HG03354 (cell line): ENCODE data around the gene ZNF292.
"Not testable (repeated sequence)": the region's sequence is repeated elsewhere in the genome, so short reads cannot be mapped to it uniquely, and the experiment has no call there.

Source experiments
- ATAC-seq: cut with Tn5 transposase; IDR thresholded peaks from one replicate; pipeline ENCODE4 v1.9.1; 2021; ENCODE audit warnings: mild to moderate bottlenecking; ENCODE audit not compliant: unreplicated experiment, poor library complexity, severe bottlenecking

The ZNF292 gene

DNA sequence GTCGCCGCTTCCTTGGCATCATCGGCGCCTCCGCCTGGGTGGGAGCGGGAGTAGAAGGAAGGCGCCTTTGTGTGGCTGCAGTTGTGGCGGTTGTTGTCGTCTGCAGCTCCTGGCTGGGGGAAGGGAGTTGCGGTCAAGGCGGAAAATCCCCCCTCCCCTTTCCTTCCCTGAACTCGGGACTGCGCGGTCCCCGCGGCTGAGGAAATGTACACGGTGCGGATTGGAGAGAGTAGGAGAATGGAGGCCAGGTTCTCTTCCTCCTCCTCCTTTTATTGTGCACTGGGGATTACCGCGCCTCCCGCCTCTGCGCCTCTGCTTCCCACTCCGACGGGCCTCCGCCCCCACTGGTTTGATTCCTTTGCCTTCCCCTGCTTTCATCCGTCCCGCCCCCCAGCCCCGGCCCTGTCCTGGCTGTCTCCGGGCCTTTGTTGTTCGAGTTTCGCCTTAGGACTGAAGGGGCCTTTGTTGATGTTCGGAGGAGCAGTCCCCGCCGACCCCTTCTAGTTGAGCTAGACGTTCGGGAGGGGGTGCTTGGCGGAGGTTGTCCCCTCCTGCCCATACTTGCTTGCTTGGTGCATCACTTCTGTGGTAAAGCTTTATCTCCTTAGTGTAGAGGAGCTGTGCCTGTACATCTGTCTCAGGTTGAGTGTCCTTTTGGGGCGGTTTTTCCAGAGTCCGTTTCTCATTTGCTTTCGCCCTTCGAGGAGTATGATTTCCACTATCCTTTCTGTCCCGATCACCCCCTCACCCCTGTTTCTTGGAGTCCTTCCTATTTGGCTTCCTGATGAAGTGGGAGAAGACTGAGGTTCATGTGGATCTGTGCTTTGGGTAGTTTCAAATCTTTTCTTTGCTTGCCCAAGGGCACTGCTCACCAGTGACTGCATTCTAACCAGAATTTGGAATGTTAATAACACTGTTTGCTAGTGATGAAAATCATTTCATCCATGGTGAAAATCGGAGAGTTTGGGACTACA, 764 bp downstream of the ZNF292 start:
- peak; percentile 0 for ATAC-seq

DNA sequence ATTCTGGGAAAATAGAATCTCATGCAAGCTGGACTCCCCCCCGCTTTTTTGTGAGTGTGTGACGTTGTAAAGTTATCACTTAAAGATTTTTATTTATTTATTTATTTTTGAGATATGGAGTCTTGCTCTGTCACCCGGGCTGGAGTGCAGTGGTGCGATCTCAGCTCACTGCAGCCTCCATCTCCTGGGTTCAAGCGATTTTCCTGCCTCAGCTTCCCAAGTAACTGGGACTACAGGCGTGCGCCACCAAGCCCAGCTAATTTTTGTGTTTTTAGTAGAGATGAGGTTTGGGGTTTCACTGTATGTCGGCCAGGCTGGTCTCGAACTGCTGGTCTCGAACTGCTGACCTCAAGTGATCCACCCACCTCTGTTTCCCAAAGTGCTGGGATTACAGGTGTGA, 2.2 kb downstream of the ZNF292 start:
- ATAC-seq: not testable (repeated sequence)

DNA sequence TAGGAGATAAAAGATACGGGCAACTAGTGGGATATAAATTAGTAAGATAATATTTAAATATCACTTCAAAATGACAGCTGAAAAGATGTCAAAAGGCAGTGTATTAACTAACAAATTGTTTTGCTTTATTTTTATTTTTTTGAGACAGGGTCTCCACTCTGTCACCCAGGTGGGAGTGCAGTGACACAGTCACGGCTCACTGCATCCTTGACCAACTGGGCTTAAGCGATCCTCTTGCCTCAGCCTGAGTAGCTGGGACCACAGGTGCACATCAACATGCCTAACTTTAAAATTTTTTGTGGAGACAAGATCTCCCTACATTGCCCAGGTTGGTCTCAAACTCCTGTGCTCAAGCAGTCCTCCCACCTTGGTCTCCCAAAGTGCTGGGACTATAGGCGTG, 5.9 kb downstream of the ZNF292 start:
- no peak for ATAC-seq

DNA sequence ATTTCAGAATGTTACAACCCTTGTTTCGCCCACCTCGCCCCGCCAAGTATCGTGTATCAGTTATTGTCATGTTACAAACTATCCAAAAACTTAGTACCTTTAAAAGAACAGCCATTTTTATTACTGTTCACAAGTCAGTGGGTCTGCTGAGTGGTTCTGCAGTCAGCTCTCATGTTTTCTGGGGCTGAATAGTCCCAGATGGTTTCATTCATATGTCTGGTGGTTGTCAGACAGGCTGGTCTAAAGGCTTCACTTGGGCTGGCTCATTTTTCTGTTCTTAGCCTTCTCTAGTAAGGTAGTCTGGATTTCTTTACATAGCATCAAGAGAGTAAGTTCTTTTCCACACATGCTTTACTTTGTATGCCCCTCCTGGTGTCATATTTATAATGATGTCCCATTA, 8.6 kb downstream of the ZNF292 start:
- no peak for ATAC-seq

DNA sequence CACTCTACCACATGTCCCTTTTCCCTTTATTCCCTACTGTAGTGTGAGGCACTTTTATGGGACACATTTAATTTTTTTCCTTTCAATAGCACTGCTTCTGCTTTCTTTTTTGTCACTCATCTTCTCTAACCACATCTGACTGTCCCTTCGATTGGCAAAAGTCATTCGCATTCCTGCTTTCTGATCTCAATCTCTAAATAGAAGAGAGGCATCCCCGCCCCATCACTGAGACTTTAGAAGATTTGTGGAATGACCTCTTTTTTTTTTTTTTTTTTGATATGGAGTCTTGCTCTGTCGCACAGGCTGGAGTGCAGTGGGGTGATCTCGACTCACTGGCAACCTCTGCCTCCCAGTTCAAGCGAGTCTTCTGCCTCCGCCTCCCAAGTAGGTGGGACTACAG, 9.1 kb downstream of the ZNF292 start:
- ATAC-seq: no peak

DNA sequence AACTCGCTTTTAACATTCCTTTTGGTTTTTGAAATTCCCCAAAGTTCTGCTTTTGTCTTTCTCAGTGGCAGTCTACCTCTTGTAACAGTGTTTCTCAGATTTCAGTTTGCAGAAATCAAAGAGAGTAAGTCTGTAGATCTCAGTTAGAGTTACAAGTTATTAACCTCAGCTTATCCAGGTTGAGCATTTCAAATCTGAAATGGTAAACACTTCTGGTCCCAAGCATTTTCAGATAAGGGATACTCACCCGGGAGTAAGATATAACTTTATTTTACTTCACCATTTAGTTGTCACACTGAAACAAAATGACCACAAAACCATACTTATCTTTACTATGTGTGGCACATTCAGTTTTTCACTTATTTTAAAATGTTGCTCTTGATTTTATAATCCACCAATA, 9.8 kb downstream of the ZNF292 start:
- ATAC-seq: no peak

DNA sequence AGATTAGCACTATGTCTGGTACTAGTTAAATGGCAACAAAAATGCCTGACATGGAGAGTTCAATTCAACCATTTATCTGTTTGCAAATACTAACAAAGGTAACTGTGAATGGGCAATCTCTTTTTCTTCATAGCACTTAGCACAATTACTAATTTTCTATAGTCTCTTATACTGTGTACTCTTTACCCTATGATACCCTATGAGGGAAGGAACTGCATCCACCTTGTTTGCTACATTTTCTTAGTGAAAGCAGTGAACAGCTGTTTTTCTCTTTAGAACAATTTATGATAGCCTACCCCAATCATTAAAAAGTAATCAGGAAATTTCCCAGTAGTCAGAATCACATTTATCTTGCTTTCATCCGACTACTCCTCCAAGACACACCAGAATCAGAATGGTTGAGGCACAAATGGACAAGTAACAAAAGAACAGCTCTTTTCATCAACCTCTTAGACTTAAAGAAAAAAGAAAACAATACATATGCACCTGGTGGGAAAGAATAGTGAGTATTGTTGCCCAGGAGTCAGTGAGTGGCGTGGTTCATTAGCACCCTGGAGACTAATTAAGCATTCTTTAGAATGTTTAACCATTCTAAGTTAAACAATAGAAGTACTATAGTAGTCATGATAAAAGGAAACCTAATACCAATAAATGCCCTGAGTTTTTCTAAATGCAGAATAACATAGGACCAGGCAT, 16.7 kb downstream of the ZNF292 start:
- ATAC-seq: no peak

DNA sequence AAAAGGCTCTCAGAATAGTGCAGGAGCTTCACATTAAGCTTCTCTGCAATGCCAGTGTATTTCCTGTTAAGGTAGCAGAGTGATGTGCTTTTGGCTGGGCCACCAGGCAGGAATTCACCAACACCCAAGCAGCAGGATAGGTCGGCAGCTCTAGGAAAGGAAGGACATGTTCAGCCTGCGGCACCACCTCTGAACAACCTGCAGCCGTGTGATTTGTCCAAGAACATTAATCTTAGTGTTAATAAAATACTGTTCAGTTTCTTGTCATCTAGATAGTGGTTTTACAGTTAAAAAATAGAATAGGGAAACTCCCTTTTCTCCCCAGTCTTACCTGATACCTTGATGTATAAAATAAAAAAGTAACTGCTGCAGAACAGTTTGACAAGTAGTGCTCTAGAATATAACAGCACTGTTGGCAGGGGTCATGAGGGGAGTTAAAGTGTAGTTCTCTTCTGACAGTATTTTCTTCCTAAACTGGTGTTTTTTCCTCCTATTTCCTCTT, 18.8 kb downstream of the ZNF292 start:
- ATAC-seq: peak; percentile 52

DNA sequence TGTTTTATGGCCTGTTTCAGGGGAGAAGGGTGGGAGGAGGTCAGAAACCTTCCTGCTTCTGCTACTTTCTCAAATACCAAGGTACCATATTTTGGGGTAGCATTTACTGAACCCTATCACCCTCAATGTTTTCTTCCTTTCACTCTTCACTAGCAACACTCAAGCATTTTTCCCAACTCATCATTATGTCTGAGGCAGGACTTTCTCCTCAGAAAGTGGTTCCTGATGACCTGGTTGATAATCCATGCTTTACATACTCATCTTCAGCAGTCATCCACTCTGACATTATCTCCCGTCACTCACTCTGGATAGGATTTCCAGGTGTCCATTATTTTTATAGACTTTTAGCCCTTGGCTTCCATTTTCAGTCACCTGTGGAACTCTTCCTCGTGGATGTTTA, 21.1 kb downstream of the ZNF292 start:
- ATAC-seq: no peak

DNA sequence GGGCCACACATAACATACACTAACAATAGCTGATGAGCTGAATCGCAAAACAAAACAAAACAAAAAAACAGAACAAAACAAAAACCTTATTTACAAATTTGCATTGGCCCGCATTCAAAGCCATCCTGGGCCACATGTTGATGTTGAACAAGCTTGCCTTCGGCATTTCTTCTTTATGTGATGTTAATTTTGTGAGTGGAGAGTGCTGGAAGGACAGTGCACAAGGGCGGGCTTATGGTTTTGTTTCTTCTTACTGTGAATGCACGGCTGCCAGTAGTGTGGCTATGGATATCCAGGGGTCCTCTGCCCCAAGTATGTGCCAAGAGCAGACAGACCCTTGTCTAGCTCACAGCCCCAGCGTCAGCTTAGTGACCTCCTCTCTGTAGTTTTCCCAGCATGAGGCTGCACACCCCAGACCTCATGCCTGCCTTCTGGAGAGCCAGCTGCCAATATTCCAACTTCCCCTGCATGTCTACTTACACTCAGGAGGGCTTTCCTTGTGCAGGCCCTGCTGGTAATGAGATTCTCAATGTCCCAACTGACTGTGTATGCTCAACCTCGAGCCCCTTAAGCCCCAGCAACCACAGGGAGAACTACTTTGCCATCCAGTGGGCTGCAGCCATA, 24.9 kb downstream of the ZNF292 start:
- no peak for ATAC-seq

DNA sequence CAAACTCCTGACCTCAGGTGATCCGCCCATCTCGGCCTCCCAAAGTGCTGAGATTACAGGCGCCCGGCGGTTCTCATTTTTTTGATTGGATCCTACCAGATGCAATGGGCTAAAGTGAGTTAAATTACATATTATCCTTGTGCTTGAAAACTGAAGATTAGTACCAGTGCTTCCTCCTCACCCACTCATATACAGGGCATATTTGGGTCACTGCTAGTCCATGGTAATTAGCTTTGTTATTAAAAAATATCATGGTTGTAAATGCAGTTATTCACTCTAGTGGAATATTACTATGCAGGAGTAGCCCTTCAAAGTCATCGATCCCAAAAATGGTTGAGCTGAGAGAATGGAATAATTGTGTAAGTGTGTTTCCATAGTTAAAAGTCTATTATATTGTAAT, 26.5 kb downstream of the ZNF292 start:
- ATAC-seq: peak; percentile 27

DNA sequence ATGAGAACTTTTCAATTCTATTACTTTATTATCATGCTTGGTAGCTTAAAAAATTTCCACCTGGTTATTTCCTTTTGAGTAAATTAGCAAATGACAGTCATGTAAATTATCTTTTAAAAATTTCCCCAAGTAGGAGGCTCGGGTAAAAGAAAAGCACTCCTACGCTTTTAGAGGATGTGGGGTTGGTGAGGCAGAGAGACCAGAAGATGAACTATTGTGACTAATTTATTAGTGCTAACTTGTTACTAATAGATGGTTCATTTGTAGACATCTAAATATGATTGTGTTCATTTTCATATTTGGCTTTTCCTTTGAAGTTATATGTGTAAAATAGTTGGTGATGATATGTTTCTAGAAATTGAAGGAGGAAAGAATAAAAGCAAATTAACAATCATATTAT, 27.0 kb downstream of the ZNF292 start:
- ATAC-seq: peak; percentile 78

DNA sequence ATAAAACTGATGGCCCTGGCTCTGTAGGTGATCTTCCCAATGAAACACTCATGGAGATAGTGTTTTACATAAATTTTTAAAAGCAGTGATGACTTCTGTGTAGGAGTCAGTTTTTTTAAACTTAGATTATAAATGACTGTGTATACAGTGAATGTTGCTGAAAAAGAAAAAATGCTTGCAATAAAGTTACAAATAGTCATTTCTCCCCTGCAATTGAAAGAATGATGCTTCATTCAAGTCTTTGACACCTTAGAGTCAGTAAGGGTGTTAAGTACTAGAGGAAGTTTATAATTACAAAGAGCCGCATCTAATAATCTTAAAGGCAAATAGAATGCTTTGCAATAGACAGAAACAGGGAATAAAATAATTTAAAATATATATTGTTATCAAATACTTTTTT, 27.6 kb downstream of the ZNF292 start:
- no peak for ATAC-seq

DNA sequence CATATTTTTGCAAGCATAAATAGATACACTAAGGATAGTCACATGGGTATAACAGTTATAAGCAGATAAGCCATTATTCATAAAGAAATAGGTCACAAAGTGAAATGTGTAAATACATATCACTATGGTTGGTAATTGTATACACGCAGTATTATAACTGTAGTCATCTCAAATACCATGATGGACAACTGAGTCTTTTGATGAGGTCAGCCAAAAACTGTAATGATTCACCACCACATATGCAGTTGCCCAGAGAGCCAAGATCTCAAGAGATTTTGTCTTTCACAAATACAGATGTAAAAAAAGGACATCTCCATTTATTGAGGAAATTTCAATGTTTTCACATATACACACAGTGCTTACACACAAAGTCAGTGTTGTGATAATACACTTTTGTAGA, 28.3 kb downstream of the ZNF292 start:
- peak; percentile 34 for ATAC-seq

DNA sequence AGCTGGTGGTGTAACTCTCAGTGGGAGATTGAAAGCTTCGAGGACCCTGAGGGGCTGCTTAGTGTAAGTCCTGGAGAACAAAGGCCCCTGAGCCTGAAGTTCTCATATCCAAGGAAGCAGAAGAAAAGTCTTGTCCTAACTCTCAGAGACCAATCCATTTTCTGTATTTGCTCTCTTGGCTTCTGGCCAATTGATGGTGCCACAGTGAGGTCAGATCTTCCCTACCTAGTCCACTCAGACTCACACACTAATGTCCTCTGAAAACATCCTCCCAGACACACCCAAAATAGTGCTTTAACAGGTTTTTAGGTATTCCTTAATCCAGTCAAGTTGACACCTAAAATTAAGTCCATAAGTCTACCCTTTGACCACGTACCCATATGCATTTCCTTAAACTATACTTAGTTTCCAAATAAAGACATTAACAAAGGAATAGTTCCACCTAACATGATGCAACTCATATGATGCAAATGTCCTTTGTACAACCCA, 29.4 kb downstream of the ZNF292 start:
- ATAC-seq: no peak

DNA sequence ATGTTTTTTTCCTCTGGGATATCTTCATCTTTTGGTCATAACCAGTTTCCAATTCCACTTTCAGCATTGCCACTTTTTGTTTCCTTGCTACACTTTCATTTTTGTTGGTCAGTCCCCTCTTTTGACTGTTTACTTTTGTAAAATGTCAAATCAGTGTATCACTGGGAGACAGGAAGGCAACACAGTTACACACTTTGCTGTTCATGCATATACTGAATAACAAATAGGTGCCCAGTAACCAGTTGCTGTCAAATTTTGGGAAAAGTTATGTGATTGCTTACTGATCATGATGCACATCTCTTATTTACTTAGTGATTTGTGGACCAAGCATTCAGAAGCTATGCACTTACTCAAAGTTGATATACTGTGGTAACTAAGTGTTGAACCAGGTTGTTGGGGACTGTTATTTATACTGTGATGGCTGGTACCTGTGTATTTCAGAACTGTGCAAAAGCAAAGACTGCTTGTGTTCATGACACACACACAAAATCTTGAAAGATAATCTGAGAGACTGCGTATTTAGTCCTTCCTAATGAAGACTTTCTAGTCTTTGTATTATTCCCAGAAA, 41.0 kb downstream of the ZNF292 start:
- ATAC-seq: no peak

DNA sequence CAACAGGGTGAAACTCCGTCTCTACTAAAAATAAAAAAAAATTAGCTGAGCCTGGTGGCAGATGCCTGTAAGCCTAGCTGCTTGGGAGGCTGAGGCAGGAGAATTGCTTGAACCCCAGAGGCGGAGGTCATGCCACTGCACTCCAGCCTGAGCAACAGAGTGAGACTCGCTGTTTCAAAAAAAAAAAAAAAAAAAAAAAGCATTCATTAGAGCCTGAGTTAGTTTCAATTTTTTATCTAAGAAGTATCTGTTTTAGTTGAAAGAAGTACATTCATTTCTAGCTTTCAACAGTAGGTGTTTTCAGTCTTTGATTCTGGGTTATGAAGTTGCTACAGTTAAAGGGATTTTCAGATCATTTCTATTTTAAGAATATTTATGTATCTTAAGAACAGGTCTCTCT, 42.2 kb downstream of the ZNF292 start:
- ATAC-seq: peak; percentile 71

DNA sequence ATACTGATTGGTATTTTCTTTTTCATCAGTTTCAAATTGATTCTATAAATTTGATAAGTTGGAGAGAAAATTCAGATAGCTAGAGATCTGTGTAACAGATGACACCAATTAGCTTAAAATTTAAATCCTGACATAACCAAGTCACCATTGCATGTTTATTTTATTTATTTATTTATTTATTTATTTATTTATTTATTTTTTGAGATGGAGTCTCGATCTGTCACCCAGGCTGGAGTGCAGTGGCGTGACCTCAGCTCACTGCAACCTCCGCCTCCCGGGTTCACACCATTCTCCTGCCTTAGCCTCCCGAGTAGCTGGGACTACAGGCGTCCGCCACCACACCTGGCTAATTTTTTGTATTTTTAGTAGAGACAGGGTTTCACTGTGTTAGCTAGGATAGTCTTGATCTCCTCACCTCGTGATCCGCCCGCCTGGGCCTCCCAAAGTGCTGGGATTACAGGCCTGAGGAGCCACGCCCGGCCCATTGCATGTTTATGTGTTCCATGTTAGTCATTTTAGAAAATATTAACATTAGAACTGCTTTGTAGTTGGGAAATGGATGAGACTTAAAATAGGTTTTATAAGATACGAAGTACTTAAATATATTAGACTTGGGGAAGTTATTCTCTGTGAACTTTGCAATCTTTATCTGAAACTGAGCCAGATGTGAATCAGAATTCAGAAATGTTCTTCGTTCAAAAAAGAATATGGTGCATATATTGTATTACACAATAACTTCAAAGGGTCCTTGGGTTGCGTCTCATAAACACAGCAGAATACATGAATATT, 42.9 kb downstream of the ZNF292 start:
- ATAC-seq: not testable (repeated sequence)

DNA sequence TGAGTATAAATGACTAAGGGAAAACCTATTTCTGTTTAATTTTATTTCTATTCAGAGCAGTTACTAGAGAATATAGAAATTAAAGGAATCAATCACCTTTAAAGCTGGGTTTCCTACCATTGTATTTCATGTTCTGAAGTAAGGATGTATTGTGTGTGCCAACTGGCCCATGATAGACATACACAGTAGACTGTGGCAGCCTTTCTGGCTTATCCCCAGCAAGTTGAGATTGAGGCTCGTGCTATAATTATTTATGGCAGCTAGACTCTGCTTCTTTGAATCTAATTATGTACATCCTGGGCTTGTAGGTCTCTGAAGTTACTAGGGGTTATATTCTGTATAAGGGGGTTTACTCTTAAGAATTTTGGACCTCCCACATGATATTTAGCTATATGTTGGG, 44.4 kb downstream of the ZNF292 start:
- no peak for ATAC-seq
